A673 (cell line): ENCODE results near the gene CST1. TPM values are rescaled to one million over a fixed set of nuclear protein-coding genes. Genes with fewer than 3 reads are reported as not detected.

Experiments
- BruUV-seq: library from RNA; stranded (reverse); fragments of 400-500 nt; replicated peaks from 2 replicates; lab custom pipeline; 2021; lab: Mats Ljungman, UMichigan
- CTCF ChIA-PET: fragments of 300-600 bp; sonication (Branson Sonifier 250); formaldehyde crosslinking; loops from one replicate; lab custom pipeline; 2022; ENCODE audit warnings: antibody characterized with exemption; lab: Charles Lee
- POLR2A ChIA-PET: fragments of 300-600 bp; sonication (Branson Sonifier 250); formaldehyde crosslinking; loops from one replicate; lab custom pipeline; 2022; ENCODE audit warnings: antibody characterized with exemption; ENCODE audit not compliant: low non-redundant PET; lab: Charles Lee
- DNase-seq: peaks from one replicate; pipeline ENCODE4 v3.0.0-alpha.2; 2015; ENCODE audit warnings: low spot score
- H3K27ac ChIP-seq: fragments of 200-600 bp; sonication (generic); 2 replicates; pipeline ENCODE4 v1.5.1; 2016; ENCODE audit warnings: mixed run types, low read depth, mild to moderate bottlenecking, mixed read lengths, antibody characterized with exemption, low read length; ENCODE audit not compliant: poor library complexity, severe bottlenecking
- H3K27me3 ChIP-seq: fragments of 200-600 bp; sonication (generic); replicated peaks from 2 replicates; pipeline ENCODE4 v1.6.1; 2017; ENCODE audit warnings: mixed run types, low read depth, mild to moderate bottlenecking, mixed read lengths, antibody characterized with exemption, low read length; ENCODE audit not compliant: insufficient read depth, poor library complexity
- H3K36me3 ChIP-seq: fragments of 200-600 bp; sonication (generic); 2 replicates; pipeline ENCODE4 v1.6.1; 2016; ENCODE audit warnings: mixed run types, mild to moderate bottlenecking, mixed read lengths, antibody characterized with exemption, low read length; ENCODE audit not compliant: insufficient read depth, poor library complexity, severe bottlenecking
- H3K4me1 ChIP-seq: fragments of 200-600 bp; sonication (generic); 2 replicates; pipeline ENCODE4 v1.6.1; 2017; ENCODE audit warnings: mixed run types, mild to moderate bottlenecking, mixed read lengths, antibody characterized with exemption, low read length; ENCODE audit not compliant: insufficient read depth, poor library complexity, severe bottlenecking
- H3K4me3 ChIP-seq: fragments of 200-600 bp; sonication (generic); 2 replicates; pipeline ENCODE4 v1.5.1; 2016; ENCODE audit warnings: low read depth, mixed run types, mild to moderate bottlenecking, mixed read lengths, low read length; ENCODE audit not compliant: poor library complexity, severe bottlenecking
- H3K9me3 ChIP-seq: fragments of 200-600 bp; sonication (generic); 2 replicates; pipeline ENCODE4 v1.6.1; 2016; ENCODE audit warnings: mixed run types, low read depth, mild to moderate bottlenecking, mixed read lengths, antibody characterized with exemption, low read length; ENCODE audit not compliant: poor library complexity, severe bottlenecking
- CTCF ChIP-seq: fragments of 300-800, 200-600 bp; sonication (generic); conservative IDR thresholded peaks from 2 replicates; pipeline ENCODE4 v1.5.1; 2017; ENCODE audit warnings: low read depth, mild to moderate bottlenecking, antibody characterized with exemption, low read length, moderate library complexity, mixed read lengths
- EZH2 ChIP-seq: fragments of 200-600 bp; sonication (generic); IDR thresholded peaks from 2 replicates; pipeline ENCODE4 v1.6.1; 2017; ENCODE audit warnings: borderline replicate concordance, low read depth, mild to moderate bottlenecking, mixed read lengths, antibody characterized with exemption, low read length; ENCODE audit not compliant: poor library complexity, severe bottlenecking
- intact Hi-C: fragments of 100-400 bp; cut with micrococcal nuclease; formaldehyde crosslinking; loops from one replicate; pipeline ENCODE4 v1.10.0; 2022; ENCODE audit not compliant: unreplicated experiment
- total RNA-seq: library from RNA; stranded (reverse); gene quantifications from 2 replicates; pipeline ENCODE4 v1.2.3, GENCODE V29; 2021

The CST1 gene
- total RNA-seq, 1 experiment from 2014 or later: not detected

GRCh38 chr20:23774081-23774480 lies 23.3 kb upstream of the CST1 start:
- H3K9me3 ChIP-seq: no peaks in the 10 kb centered on the region
- H3K4me3 ChIP-seq: no peak overlapping the region
- CTCF ChIA-PET: no interaction called here
- BruUV-seq: no TSS peak
- no peak for DNase-seq
- no peaks in the 10 kb centered on the region for H3K4me1 ChIP-seq
- POLR2A ChIA-PET: no interaction called here
- H3K36me3 ChIP-seq: no peaks in the 10 kb centered on the region
- intact Hi-C loops: no loop called here
- peaks cover 8% of the 10 kb centered on the region for H3K27me3 ChIP-seq
- TF ChIP-seq CTCF (no peak), EZH2 (no peak)
- no peak overlapping the region for H3K27ac ChIP-seq

DNA sequence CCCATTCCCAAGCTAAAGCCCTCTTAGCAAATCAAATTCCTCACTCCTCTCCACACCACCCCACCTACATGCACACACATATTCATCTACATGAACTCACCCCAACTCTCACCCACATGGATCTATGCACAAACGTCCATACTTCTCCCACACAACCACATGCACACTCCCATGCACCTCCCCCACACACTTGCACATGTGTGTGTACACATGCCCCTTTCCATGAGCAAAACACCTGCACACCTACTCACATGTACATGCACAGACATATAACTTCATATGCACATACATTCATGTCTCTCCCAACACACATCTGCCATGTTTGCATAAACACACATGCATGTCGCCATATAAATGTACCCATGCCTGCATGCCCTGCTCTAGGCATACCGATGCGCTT lies 22.8 kb upstream of the CST1 start:
- Histone ChIP-seq H3K27ac (no peak overlapping the region), H3K36me3 (no peaks in the 10 kb centered on the region), H3K4me3 (no peak overlapping the region), H3K27me3 (peaks cover 8% of the 10 kb centered on the region), H3K9me3 (no peaks in the 10 kb centered on the region), H3K4me1 (no peaks in the 10 kb centered on the region)
- ChIA-PET CTCF (no interaction called here), POLR2A (no interaction called here)
- intact Hi-C loops: no loop called here
- no TSS peak for BruUV-seq
- TF ChIP-seq EZH2 (no peak), CTCF (no peak)
- DNase-seq: no peak

DNA sequence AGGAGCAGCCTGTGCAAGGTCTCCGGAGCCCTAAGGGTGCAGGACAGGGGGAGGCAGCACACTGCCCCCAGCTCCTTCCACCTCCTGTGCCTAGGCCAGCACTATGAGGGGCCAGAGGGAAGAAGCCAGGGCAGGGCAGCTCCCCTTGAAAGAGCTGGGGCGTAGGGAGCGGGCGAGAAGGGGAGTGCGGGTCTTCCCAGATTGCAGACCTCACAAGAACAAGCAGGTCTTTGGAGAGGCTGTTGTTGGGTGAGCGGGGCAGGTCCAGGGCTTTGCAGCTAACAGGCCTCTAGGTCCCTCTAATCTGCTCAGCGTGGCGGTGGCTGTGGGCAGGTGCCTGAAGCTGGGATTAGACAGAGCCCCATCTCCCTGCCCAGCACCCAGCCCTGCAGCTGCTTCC lies 22.4 kb upstream of the CST1 start:
- ChIA-PET CTCF (no interaction called here), POLR2A (no interaction called here)
- BruUV-seq: no TSS peak
- Histone ChIP-seq H3K36me3 (no peaks in the 10 kb centered on the region), H3K4me1 (no peaks in the 10 kb centered on the region), H3K9me3 (no peaks in the 10 kb centered on the region), H3K27me3 (peaks cover 8% of the 10 kb centered on the region), H3K4me3 (no peak overlapping the region), H3K27ac (no peak overlapping the region)
- intact Hi-C loops: no loop called here
- TF ChIP-seq EZH2: no peak
- no peak for TF ChIP-seq CTCF
- no peak for DNase-seq
